Measurements from ENCODE around the gene HCN4. TPM values are rescaled to one million over a fixed set of nuclear protein-coding genes. Genes with fewer than 3 reads are reported as not detected.

The HCN4 gene
- total RNA-seq, 2 donors from 2014 or later = not detected

DNA sequence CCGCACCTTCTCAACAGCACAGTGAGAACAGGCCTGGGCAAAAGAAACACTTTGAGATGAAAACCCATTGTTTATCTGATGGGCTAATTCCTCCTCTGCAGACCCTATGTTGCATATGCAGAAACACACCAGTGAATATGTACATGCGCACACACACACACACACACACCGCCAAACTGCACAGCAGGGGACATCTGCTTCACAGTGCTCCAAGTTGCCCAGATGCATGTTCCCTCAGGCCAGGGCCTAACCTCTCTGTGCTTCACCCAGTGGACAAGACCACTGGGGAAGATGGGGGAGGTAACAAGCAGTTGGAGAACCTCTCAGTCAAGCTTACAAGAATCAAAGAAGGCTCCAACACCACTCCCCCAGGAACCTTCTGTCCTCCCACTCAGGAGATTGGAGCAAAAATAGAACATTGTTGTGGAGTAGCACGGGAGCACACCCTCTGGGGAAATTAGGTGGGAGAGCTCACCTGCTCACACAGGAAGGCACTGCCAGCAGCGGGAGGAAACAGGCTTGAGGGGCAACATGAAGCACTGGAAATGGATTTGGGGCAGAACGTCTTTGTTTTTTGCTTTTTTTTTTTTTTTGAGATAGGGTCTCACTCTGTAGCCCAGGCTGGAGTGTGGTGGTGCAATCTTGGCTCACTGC, 13.0 kb downstream of the HCN4 start:
- intact Hi-C loops (cut with DNase I) = no loop called here
- no peak for DNase-seq (ENCODE audit: low spot score)

- intact Hi-C loops (cut with DNase I) = no loop called here
- DNase-seq (ENCODE audit: low spot score) = no peak
These were observed 14.5 kb downstream of the HCN4 start for GRCh38 chr15:73354241-73354640.

DNA sequence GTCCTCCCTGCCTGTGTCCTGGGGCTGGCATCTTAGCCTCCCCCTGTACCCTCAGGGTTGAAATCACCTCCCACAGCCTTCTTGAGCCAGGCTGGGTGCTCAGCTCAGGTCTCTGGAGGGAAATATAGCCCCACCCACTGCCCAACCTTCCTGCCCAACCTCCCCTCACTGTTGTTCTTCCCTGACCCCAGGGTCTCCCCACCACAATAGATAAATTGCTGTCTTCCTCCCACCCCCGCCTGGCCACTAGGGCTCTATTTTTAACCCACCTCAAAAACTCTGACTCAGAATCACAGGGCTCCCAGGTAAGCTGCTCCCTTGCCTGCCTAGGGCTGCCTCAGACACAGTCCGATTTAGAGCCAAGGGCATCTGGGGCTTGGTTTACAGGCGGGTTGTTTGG, 15.0 kb downstream of the HCN4 start:
- DNase-seq (ENCODE audit: low spot score) = no peak
- intact Hi-C loops (cut with DNase I) = no loop called here

- intact Hi-C loops (cut with DNase I) = no loop called here
- no peak for DNase-seq (ENCODE audit: low spot score)
These were observed 16.7 kb downstream of the HCN4 start for GRCh38 chr15:73352082-73352481.

DNA sequence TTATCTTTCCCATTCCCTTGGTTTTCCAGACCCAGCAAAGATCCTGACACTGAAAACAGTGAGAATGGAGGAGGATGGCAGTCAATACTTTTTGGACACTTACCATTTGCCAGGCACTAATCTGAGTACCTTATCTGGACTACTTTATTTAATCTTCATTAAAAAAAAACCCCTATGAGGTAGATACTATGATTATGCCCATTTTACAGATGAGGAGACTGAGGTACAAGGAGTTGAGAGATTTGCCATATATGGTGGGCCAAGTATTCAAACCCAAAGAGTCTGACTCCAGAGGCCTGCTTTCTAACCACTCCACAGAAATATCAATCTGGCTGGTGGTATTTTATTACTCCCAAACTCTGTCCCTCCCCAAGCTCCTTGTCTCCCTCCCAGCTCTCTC, 19.6 kb downstream of the HCN4 start:
- intact Hi-C loops (cut with DNase I) = loop anchor here in 1 of 2 donors (5.0 kb wide), 1 partner anchor 933 kb away; no protein-coding TSS in a partner anchor

GRCh38 chr15:73346735-73347312, 21.9 kb downstream of the HCN4 start:
- intact Hi-C loops (cut with DNase I) = loop anchor here in 1 of 2 donors (5.0 kb wide), 1 partner anchor 935 kb away; no protein-coding TSS in a partner anchor

More for the DNA sequence above, 19.6 kb downstream of the HCN4 start:
- no peak for DNase-seq (ENCODE audit: low spot score)

DNA sequence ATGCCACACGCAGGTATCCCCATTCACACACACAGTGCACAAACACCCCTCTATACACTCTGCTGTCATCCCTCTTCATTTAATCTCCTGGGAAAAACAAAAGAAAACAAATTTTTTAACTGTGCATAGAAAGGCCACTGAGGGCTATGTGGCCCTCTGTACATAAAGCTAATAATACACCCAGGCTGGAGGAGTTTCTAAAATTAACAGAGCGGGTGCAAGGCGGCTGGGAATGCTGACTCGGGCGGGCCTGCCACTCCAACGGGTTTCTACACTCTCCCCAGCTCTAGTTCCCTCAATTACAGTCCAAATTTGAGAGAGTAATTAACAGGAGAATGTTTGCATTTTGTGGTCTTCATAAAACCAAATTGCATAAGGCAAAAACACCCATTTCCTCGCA, 23.1 kb downstream of the HCN4 start:
- DNase-seq (ENCODE audit: low spot score) = no peak
- intact Hi-C loops (cut with DNase I) = loop anchor here in 1 of 2 donors (5.0 kb wide), 1 partner anchor 937 kb away; no protein-coding TSS in a partner anchor

More at GRCh38 chr15:73346735-73347312, 21.9 kb downstream of the HCN4 start:
- DNase-seq (ENCODE audit: low spot score) = no peak

DNA sequence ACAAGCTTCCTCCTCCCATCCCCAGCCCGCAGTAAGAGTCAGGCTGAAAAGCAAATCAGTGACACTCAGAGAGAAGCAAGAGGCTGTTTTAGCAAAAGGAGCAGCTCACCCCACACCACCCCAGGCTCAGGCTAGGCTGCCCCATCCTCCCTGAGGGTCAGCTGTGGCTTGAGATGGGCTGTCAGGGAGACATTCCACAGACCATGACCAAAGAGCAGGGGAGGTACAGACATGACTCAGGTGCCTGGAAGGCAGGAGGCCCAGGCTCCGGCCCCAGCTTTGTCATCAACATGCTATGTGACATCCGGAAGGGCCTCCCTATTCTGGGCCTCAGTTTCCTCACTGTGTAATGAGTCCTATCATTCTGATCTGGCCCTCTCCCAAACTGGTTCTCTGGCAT, 24.7 kb downstream of the HCN4 start:
- no peak for DNase-seq (ENCODE audit: low spot score)
- intact Hi-C loops (cut with DNase I) = no loop called here

DNA sequence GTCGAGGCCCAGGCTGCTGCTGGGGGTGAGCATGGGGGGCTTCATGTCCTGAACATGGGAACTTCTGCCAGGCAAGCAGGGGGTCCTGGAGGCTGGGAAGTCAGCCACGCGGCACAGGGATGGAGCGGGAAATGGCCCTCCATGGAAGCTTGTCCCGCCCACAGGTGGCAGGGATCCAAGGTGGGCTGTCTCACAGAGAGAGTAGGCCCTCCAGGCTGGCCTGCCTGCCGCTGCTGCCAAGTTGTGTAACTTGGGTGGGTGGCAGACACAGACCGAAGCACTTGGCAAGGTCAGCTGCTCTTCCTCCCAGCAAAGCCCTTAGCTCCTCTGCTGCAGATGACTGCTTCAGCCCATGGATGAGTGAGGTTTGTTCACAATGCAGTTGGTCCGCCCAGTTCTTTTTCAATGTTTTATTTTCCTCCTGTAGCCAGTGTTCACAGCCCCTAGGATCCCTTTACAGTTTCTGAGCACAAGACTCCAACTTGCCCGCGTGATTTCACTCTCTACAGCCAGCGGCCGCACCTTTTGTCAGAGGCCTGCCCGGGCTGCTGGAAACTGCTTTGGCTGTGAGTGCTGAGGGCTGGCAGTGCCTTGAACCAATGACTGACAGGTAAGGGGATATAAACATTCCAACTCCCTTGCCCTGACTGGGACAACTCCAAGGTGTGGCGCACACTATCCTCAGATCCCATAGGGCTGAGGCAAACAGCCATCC, 26.7 kb downstream of the HCN4 start:
- intact Hi-C loops (cut with DNase I) = no loop called here
- no peak for DNase-seq (ENCODE audit: low spot score)

- intact Hi-C loops (cut with DNase I) = no loop called here
- DNase-seq (ENCODE audit: low spot score) = no peak
These were observed 28.1 kb downstream of the HCN4 start for GRCh38 chr15:73340502-73341192.

DNA sequence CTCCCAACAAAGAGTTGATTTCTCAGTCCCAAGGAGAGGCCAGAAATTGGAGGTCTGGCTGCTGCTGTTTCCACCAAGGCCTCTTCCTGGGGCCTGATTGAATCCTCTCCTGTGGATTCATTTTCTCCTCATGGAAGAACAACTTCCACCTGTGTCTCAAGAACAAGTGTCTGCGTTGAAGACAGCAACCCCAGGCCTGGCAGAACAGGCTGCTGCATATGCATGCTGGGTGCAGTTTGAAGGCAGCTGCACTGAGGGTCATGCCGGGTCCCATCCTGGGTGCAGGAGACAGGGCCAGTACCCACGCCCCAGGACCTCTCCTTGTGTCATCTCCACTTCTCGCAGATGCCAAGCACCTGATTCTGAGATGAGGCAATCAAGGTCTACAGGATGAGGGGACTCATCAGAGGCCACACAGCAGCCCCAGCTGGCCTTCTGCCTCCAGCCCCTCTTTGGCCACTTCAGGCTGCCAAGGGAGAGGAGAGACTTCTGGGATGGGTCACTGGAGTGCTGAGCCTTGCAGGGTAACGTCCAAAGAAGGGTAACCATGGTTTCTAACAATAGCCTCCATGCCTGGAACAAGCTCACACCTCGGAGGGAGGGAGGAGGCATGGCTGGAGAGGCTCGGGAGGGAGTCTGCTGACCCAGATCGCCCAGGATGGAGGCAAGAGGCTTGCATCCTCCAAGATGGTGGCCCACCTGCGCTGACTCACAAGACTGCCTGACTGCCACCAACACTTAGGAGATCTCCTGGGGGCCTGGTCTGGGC, 30.0 kb downstream of the HCN4 start:
- intact Hi-C loops (cut with DNase I) = no loop called here
- DNase-seq (ENCODE audit: low spot score) = no peak

- no peak for DNase-seq (ENCODE audit: low spot score)
- intact Hi-C loops (cut with DNase I) = no loop called here
These were observed 30.7 kb downstream of the HCN4 start for GRCh38 chr15:73338058-73338457.

- intact Hi-C loops (cut with DNase I) = loop anchor here in 1 of 2 donors (1.0 kb wide), 1 partner anchor 31 kb away; the partner anchor contains the start of gene HCN4
- no peak for DNase-seq (ENCODE audit: low spot score)
These were observed 31.6 kb downstream of the HCN4 start for GRCh38 chr15:73337187-73337586.

DNA sequence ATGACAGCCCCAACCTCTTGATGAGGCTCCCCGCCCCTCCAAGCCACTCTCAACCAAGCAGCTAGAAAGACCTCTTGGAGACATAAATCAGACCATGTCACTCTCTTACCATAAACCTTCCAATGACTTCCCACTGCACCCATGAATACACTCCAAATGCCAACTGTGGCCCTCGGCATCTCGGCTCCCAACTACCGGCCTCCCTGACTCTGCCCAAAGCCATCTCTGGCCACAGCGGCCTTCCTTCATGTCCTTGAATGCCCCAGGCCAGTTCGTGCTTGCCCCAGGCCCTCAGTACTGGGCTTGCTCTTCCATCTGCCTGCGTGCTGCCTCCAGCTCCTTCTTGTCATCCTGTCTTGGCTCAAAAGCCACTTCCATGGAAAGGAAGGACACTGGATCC, 32.0 kb downstream of the HCN4 start:
- intact Hi-C loops (cut with DNase I) = loop anchor here in 1 of 2 donors (1.0 kb wide), 1 partner anchor 32 kb away; the partner anchor contains the start of gene HCN4
- DNase-seq (ENCODE audit: low spot score) = no peak

- DNase-seq (ENCODE audit: low spot score) = peak; percentile 69
- intact Hi-C loops (cut with DNase I) = no loop called here
These were observed 33.3 kb downstream of the HCN4 start for GRCh38 chr15:73335471-73335870.

DNA sequence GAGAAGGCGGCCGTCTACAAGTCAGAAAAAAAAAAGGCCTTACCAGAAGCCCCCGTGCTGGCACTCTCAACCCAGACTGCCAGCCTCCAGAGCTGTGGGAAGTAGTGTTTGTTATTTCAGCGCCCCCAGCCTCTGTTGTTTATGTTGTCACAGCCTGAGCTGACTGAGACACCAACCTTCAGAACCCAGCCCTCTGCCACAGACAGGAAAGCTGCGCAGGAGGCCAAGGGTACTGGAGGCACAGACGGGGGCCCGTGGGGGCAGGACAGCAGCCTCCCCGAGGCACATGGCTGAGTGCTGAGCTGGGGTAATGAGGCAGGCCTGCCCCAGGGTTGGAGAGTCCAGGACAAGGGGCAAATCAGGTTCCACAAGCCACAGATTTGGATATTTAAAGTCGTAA, 33.7 kb downstream of the HCN4 start:
- DNase-seq (ENCODE audit: low spot score) = peak; percentile 62
- intact Hi-C loops (cut with DNase I) = no loop called here

DNA sequence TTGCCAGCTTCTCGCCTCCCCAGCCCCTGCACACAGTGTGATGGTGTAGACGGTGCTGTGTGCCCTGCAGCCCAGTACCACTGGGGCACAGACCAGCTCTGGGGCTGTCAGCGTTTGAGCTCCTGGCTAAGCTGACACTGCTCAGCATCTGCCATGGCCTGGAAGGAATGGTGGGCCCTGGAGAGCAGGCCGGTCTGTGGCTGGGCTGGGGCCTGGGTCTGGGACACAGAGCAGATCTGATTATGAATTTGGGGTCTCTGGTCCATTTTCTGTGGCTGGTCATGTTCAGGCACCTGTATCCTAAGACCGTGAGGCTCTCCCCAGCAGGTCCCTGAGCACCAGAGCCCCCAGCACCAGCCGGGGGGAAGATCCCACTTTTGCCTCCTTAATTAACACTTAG, 34.7 kb downstream of the HCN4 start:
- intact Hi-C loops (cut with DNase I) = no loop called here
- DNase-seq (ENCODE audit: low spot score) = peak; percentile 58

- intact Hi-C loops (cut with DNase I) = no loop called here
- DNase-seq (ENCODE audit: low spot score) = peak; percentile 66
These were observed 35.8 kb downstream of the HCN4 start for GRCh38 chr15:73333001-73333400.
